LNCAP (cell line): ENCODE results near the gene RIPPLY3.

Experiments used
- TF ChIP-seq, protein P1 (sequence below): fragments of 450-650 bp; IDR thresholded peaks from 2 replicates; pipeline ENCODE4 v1.5.1; 2017; ENCODE audit warnings: mild to moderate bottlenecking

The RIPPLY3 gene

DNA sequence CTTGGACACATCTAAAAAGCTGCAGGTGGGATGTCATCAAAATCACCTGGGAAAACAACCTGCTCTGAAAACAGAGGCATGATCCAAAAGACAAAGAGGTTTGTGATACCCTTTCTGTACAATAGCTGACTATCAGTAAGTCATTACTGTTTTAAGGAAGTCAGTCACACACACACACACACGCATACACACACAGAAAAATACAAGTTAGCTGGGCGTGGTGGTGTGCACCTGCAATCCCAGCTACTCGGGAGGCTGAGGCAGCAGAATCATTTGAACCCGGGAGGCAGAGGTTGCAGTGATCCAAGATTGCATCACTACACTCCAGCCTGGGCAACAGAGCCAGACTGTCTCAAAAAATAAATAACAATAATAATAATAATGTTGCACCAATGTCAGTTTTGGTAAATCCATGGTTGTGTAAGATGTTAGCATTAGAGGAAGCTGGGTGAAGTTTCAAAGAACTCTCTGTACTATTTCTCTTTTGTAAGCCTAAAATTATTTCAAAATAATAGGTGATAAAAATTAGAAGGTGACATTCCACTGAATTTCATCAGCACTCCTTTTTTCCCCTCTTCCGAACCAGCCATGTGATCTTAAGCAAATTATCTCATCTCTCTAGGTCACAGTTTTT, 30.2 kb upstream of the RIPPLY3 start:
- TF ChIP-seq, protein P1, sequence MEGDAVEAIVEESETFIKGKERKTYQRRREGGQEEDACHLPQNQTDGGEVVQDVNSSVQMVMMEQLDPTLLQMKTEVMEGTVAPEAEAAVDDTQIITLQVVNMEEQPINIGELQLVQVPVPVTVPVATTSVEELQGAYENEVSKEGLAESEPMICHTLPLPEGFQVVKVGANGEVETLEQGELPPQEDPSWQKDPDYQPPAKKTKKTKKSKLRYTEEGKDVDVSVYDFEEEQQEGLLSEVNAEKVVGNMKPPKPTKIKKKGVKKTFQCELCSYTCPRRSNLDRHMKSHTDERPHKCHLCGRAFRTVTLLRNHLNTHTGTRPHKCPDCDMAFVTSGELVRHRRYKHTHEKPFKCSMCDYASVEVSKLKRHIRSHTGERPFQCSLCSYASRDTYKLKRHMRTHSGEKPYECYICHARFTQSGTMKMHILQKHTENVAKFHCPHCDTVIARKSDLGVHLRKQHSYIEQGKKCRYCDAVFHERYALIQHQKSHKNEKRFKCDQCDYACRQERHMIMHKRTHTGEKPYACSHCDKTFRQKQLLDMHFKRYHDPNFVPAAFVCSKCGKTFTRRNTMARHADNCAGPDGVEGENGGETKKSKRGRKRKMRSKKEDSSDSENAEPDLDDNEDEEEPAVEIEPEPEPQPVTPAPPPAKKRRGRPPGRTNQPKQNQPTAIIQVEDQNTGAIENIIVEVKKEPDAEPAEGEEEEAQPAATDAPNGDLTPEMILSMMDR = no peak

DNA sequence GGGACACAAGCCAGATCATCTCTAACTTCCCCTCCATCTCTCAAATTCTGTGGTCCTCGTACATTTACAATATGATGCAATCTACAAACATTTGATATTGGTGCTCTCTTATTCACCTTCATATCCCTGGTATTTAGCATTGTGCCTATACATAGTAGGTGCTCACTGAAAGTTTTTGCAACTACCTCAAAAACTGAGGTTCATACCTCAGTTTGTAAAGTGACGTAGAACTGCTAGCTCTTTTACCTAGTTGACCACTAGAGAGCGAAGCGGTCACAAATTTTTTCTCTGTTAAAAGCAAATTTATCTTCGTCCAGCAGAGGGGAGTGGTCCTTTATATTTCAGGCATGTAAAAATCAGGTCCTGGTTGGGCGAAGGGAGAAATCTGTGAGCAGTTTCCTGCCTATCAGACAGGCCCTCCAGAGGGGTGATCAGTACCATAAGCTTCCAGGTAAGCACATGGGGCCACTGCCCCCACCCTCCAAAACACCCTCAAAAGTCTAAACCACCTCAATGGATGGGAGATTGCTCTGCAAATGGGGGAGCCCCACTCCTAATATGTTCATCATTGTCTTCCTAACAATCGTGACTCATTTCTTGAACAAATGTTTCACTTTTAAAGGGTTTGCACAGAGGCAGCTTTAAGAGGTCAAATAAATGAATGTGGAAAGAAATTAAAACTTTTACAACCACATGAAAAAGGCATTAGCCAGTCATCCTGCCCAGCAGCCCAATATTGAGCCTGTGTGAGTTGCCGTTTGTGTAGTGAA, 29.4 kb upstream of the RIPPLY3 start:
- TF ChIP-seq, protein P1 = peak; percentile 77

DNA sequence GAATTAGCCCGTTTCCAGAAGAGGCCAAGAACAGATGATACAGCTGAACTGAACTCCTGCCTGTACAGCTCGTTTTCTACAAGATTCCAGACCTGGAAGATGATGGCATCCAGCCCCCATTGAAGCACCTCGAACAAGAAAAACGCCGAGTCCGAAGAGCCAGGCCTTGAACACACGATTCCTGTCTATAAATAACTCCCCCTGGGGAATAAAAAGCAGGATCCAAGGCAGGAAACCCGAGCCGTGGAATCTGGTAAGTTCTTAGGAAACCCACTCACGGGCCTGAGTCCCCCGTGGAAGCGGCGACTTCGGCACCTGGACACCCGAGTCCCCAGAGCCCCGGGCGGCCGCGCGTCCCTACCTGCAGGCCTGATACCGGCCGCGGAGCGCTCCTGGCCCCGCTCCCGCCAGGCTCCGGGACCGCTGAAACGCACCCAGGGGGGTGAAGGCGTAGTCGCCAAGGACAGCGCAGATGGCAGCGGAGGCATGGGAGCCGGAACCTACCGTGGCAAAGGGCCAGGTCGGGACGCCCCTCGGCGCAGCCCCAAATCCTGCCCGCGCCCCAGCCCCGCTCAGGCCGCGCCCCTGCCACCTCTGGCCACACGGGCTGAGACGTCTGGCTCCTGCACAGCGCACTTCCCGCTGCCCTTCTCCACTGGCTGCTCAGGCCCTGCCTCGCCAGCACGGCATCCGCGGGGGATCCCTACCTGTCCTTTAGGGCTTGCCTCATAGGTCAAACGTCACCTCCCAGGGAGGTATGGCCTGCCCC, 26.0 kb upstream of the RIPPLY3 start:
- TF ChIP-seq, protein P1 = no peak

DNA sequence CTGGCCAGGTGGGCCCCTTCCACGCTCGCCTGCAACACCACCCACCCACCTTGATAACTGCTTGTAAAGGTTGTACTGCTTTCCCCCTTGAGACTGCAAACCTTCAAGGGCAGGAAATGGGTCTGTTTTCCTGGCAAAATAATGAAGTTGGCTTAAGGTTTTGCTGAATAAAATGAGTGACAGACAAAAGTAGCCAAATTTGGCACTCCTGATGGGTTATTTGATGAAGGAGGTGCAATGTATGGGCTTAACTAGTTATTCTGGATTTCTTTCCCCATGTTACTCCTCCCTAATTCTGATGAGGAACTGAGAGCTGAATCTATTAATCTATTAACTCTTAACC, 25.5 kb upstream of the RIPPLY3 start:
- TF ChIP-seq, protein P1 = no peak

DNA sequence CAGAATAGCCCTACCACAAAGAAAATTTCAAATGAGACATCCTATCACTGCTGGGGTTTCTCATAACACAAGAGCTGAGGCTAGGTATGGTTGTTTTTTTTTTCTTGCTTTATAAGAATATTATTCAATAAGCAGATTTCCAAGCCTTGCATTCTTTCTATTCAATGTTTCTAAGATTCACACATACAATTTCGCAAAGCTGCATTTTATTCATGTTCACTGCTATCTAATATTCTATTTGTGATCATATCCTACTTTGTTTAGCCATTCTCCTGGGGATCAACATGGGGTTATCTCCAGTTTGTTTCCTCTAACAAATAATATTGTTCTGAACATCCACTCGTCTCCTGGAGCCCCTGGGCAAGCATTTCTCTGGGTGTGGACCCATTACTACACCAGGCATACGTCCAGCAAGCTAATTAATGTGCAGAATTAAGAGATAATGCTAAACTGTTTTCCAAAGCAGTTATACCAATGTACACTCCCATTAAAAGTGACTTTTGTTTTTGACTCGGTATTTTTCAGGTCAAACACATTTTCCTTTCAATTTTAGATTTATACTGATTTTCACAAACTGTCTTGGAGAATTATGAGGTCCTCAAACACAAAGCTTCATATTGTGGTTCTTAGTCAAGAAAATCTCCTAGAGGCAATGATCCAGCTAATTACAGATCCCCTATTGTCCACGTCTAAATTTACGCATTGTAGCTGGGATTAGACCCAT, 24.4 kb upstream of the RIPPLY3 start:
- TF ChIP-seq, protein P1 = no peak

DNA sequence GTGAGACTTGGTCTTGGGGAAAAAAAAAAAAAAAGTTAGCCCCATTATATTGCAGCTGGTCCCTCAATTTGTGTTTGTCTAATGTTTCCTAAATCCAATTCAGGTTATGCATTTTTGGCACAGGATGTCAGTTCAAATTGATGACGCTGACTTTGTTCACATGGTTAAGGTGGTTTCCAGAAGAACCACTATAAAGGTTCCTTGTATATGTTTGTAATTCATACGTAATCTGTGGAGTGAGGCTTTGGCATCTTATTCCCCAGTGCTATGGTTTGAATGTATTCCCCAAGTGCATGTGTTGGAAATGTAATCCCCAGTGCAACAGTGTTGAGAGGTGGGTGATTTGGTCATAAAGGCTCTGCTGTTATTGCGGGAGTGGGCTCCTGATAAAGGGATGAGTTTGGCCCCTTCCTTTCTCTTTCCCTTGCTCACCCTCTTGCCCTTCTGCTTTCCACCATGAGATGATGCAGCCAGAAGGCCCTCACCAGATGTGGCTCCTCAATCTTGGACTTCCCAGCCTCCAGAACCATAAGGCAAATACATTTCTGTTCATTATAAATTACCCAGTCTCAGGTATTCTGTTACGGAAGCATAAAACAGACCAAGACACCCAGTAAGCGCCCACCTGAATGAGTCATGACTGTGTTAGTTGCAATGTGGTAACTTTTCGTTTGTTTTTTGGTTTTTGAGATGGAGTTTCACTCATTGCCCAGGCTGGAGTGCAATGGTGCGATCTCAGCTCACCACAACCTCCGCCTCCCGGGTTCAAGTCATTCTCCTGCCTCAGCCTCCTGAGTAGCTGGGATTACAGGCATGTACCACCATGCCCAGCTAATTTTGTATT, 20.5 kb upstream of the RIPPLY3 start:
- TF ChIP-seq, protein P1 = no peak
